ENCODE results near the gene IMMP2L. TPM values are rescaled to one million over a fixed set of nuclear protein-coding genes. Genes with fewer than 3 reads are reported as not detected.

The IMMP2L gene
- total RNA-seq, 1 donor from 2014 or later, result 11.9 TPM

DNA sequence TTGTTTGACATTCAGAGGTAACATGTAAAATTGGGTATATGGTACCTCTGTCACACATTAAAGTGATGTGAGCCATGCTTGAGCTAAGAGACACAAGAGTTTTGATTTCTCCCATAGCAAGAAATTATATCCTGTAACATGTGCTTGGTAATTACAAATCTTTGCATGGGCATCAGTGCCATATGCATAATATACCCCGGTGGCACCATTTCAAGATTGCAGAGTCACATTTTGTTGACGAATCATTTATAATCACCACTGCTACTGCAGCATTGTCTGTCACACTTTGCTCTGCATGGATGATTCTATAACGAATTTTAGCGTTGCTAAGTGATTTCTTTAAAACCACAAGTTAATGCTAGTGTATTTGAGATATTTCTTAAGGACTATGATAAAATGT is 915.0 kb downstream of the IMMP2L start:
- no peaks in the 10 kb centered on the region for H3K9me3 Mint-ChIP-seq
- H3K4me3 Mint-ChIP-seq, result no peak overlapping the region

GRCh38 chr7:110646804-110647203 is 915.5 kb downstream of the IMMP2L start:
- Mint-ChIP-seq H3K9me3 (no peaks in the 10 kb centered on the region), H3K27me3 (ENCODE audit: low read depth) (no peaks in the 10 kb centered on the region), H3K4me1 (no peaks in the 10 kb centered on the region), H3K27ac (ENCODE audit: unreplicated experiment) (no peak overlapping the region), H3K36me3 (ENCODE audit: low read depth) (no peaks in the 10 kb centered on the region), H3K4me3 (no peak overlapping the region)
- DNase-seq (ENCODE audit: low read depth, low spot score), result no peak
- TF ChIP-seq CTCF (conservative IDR thresholded peaks at IDR 0.05), result no peak

More for the DNA sequence above, 915.0 kb downstream of the IMMP2L start:
- H3K27ac Mint-ChIP-seq (ENCODE audit: unreplicated experiment), result no peak overlapping the region
- TF ChIP-seq CTCF (conservative IDR thresholded peaks at IDR 0.05), result no peak
- DNase-seq (ENCODE audit: low read depth, low spot score), result no peak
- no peaks in the 10 kb centered on the region for H3K27me3 Mint-ChIP-seq (ENCODE audit: low read depth)
- H3K4me1 Mint-ChIP-seq, result no peaks in the 10 kb centered on the region
- H3K36me3 Mint-ChIP-seq (ENCODE audit: low read depth), result no peaks in the 10 kb centered on the region

DNA sequence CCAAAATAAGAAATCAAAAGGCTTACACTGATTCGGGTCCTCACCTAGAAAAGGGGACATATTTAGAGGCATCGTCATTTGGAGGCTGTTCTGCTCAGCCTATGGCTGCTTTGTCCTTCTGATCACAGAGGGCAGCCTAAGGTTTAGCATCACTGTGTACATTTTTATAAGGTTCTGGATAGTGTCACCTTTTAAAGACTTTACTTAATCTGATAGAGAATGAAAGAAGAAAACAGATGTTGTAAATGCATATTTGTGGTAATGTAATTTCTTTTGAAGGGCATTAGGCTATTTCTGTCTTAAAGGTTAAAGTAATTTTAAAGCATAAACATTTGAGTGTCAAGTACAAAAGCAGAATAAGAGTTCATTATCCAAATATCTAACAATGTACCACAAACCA is 916.7 kb downstream of the IMMP2L start:
- Mint-ChIP-seq H3K4me3 (no peak overlapping the region), H3K4me1 (no peaks in the 10 kb centered on the region), H3K36me3 (ENCODE audit: low read depth) (no peaks in the 10 kb centered on the region), H3K27me3 (ENCODE audit: low read depth) (no peaks in the 10 kb centered on the region), H3K9me3 (no peaks in the 10 kb centered on the region), H3K27ac (ENCODE audit: unreplicated experiment) (no peak overlapping the region)
- no peak for DNase-seq (ENCODE audit: low read depth, low spot score)
- TF ChIP-seq CTCF (conservative IDR thresholded peaks at IDR 0.05), result no peak

GRCh38 chr7:110645060-110645459 is 917.2 kb downstream of the IMMP2L start:
- Mint-ChIP-seq H3K4me3 (no peak overlapping the region), H3K27ac (ENCODE audit: unreplicated experiment) (no peak overlapping the region), H3K36me3 (ENCODE audit: low read depth) (no peaks in the 10 kb centered on the region), H3K9me3 (no peaks in the 10 kb centered on the region), H3K4me1 (no peaks in the 10 kb centered on the region), H3K27me3 (ENCODE audit: low read depth) (no peaks in the 10 kb centered on the region)
- TF ChIP-seq CTCF (conservative IDR thresholded peaks at IDR 0.05), result no peak
- DNase-seq (ENCODE audit: low read depth, low spot score), result no peak

GRCh38 chr7:110637252-110637651 is 925.0 kb downstream of the IMMP2L start:
- Mint-ChIP-seq H3K27ac (ENCODE audit: unreplicated experiment) (no peak overlapping the region), H3K4me1 (peaks cover 12% of the 10 kb centered on the region), H3K27me3 (ENCODE audit: low read depth) (no peaks in the 10 kb centered on the region), H3K4me3 (no peak overlapping the region), H3K9me3 (no peaks in the 10 kb centered on the region), H3K36me3 (ENCODE audit: low read depth) (no peaks in the 10 kb centered on the region)
- no peak for TF ChIP-seq CTCF (conservative IDR thresholded peaks at IDR 0.05)
- no peak for DNase-seq (ENCODE audit: low read depth, low spot score)

- H3K36me3 Mint-ChIP-seq (ENCODE audit: low read depth), result no peaks in the 10 kb centered on the region
- no peak overlapping the region for H3K4me3 Mint-ChIP-seq
- no peak for DNase-seq (ENCODE audit: low read depth, low spot score)
- TF ChIP-seq CTCF (conservative IDR thresholded peaks at IDR 0.05), result no peak
- no peaks in the 10 kb centered on the region for H3K27me3 Mint-ChIP-seq (ENCODE audit: low read depth)
- no peaks in the 10 kb centered on the region for H3K9me3 Mint-ChIP-seq
- H3K4me1 Mint-ChIP-seq, result peaks cover 12% of the 10 kb centered on the region
- no peak overlapping the region for H3K27ac Mint-ChIP-seq (ENCODE audit: unreplicated experiment)
Observed at GRCh38 chr7:110633313-110633712, 929.0 kb downstream of the IMMP2L start.
